Measurements from ENCODE around the gene COX6B1.
"Not testable (repeated sequence)": the region's sequence is repeated elsewhere in the genome, so short reads cannot be mapped to it uniquely, and the experiment has no call there.

Gene COX6B1

GRCh38 chr19:35648017-35648961, at the start of gene COX6B1:
Gene COX6B1 (plus strand): TSS chr19:35648323. CDS start chr19:35651244, 2,921 bp downstream.
- peak; percentile 89 for DNase-seq (ENCODE audit: low spot score)

DNA sequence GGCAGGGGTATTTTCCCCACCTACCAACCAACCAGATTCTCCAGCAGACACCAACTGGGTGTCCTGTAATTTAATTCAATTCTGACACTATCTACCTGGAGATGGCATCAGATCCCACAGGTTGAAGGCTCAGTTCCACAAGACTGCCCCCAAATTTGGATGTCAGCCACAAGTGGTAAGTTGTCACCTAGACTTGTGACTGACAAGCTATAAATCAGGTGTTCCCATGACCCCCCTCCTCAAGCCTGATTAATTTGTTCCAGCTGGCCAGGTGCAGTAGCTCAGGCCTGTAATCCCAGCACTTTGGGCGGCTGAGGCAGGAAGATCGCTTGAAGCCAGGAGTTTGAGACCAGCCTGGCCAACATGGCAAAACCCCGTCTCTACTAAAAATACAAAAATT, 46.2 kb upstream of the COX6B1 start:
- DNase-seq (ENCODE audit: low spot score), result no peak

- not testable (repeated sequence) for DNase-seq (ENCODE audit: low spot score)
Measured at GRCh38 chr19:35604436-35604835, 43.7 kb upstream of the COX6B1 start.

DNA sequence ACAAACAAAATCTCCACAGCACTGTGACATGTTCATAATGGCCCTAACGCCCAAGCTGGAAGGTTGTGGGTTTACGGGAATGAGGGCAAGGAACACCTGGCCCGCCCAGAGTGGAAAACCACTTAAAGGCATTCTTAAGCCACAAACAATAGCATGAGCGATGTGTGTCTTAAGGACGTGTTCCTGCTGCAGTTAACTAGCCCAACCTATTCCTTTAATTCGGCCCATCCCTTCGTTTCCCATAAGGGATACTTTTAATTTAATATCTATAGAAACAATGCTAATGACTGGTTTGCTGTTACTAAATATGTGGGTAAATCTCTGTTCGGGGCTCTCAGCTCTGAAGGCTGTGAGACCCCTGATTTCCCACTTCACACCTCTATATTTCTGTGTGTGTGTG, 41.0 kb upstream of the COX6B1 start:
- DNase-seq (ENCODE audit: low spot score), result not testable (repeated sequence)

- DNase-seq (ENCODE audit: low spot score), result no peak
Measured at GRCh38 chr19:35607661-35608060, 40.5 kb upstream of the COX6B1 start.

GRCh38 chr19:35608251-35608650, 39.9 kb upstream of the COX6B1 start:
- no peak for DNase-seq (ENCODE audit: low spot score)

GRCh38 chr19:35609851-35610353, 38.2 kb upstream of the COX6B1 start:
- DNase-seq (ENCODE audit: low spot score), result no peak

DNA sequence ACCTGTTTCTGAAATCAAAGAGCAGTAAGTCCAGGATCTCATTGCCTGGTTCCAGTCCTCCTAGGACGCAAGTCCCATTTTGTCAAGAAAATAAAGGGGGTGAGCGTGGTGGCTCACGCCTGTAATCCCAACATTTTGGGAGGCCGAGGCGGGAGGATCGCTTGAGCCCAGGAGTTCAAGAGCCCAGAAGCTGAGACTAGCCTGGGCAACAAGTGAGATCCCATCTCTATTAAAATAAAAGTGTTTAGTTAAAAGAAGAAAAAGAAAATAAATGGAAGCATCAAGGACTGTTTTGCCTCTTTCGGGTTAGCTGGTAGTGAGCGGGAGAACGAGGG, 35.9 kb upstream of the COX6B1 start:
- DNase-seq (ENCODE audit: low spot score), result no peak

- peak; percentile 97 for DNase-seq (ENCODE audit: low spot score)
Measured at GRCh38 chr19:35612559-35613321, 35.4 kb upstream of the COX6B1 start, which contains the start of gene HAUS5. Gene HAUS5 (plus strand): TSS chr19:35612735. CDS start chr19:35612795, 60 bp downstream.

GRCh38 chr19:35613574-35613973, 34.5 kb upstream of the COX6B1 start:
- DNase-seq (ENCODE audit: low spot score), result no peak

- no peak for DNase-seq (ENCODE audit: low spot score)
Measured at GRCh38 chr19:35615036-35615435, 33.1 kb upstream of the COX6B1 start.

DNA sequence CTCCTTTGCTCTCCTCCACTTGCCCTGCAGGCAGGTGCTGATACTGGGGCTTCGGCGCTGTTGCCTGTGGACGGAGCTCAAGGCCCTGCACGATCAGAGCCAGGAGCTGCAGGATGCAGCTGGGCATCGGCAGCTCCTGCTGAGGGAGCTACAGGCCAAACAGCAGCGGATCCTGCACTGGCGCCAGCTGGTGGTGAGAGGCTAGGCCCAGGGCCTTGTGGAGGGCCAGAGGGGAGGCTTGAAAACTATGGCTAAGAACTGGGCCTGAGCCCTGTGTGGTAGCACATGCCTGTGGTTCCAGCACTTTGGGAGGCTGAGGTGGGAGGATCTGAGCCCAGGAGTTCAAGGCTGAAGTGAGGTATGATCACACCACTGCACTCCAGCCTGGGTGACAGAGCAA, 29.3 kb upstream of the COX6B1 start:
- no peak for DNase-seq (ENCODE audit: low spot score)

GRCh38 chr19:35619290-35619923, 28.7 kb upstream of the COX6B1 start:
- DNase-seq (ENCODE audit: low spot score), result no peak

GRCh38 chr19:35620001-35620400, 28.1 kb upstream of the COX6B1 start:
- no peak for DNase-seq (ENCODE audit: low spot score)

GRCh38 chr19:35621708-35622107, 26.4 kb upstream of the COX6B1 start:
- DNase-seq (ENCODE audit: low spot score), result no peak

- DNase-seq (ENCODE audit: low spot score), result no peak
Measured at GRCh38 chr19:35622750-35623149, 25.4 kb upstream of the COX6B1 start.

DNA sequence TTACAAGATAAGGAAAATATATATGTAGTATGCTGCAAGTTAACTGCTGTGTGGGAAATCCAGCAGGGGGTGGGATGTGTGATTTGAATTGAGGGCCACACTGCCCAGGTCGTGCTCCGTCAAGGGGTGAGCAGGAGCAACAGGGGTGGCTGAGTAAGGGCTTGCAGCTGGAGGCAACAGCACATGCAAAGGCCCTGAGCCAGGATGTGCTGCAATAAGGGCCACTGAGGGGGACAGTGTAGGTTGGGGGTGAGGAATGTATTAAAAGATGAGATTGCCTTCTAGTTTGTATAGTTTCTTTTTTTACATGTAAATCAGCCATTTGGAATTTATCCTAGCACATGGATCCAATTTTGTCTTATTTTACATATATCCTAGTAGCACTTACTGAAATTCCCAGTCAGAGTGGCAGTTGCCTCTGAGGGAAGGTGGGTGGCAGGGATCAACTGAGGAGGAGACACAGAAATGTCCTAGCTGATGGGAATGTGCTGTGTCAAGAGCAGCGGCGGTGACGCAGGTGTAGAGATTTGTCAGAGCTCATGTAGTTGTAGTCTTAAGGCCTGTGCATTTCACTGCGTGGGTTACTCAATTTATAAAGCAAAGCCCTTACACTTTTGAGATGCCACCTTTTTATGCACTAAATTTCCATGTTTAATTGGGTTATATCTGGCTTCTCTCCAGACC, 24.7 kb upstream of the COX6B1 start:
- no peak for DNase-seq (ENCODE audit: low spot score)

DNA sequence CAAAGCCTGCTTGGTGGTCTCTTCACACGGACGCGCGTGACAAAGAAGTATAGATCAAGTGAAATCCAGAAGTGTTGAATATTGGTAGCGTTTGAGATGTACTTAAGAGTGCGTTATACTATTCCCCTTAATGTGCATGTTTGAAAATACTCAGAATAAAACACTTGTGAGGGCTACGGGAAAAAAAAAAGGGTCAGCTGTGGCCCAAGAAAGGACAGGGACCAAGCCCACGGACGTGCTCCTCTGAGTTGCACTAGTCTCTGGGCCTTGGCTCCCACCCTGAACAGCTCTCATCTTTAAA, 19.9 kb upstream of the COX6B1 start:
- no peak for DNase-seq (ENCODE audit: low spot score)

DNA sequence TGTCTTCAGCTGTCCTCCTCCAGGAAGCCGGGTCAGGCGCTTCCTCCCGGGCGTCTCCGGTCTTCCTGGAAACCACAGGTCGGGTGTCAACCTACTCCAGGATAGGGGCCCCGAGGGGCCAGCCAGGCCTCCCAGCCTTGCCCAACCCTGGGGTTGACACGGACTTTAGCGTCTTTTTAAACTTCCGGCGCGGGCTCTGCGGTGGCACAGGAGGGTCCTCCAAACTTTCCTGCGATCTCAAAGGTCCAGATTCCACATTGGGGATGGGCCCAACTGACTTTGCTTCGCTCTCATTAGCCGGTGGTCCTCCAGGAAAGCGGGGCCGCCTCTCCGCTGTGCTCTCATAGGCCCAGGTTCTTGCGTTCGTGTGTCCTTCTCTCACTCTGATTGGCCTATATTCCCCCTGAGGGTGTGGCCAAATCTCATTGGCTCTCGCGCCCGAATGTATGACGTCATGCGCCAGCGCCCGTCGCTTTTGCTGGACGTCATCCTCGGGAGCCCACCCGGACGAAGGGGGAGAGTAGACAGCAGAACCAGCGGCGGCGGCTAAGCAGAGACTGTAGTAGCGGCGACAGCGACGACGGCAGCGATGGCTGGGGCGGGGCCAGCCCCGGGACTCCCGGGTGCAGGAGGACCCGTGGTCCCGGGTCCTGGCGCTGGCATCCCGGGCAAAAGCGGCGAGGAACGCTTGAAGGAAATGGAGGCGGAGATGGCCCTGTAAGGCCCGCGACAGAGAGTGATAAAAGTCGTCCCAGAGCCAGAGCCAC, 19.4 kb upstream of the COX6B1 start, which contains the start of gene RBM42:
RBM42 (plus strand) TSS at position 472 of the 767 bp plus-strand sequence; CDS start at position 590, 118 bp downstream.
- DNase-seq (ENCODE audit: low spot score), result peak; percentile 99

GRCh38 chr19:35629332-35629633, 18.8 kb upstream of the COX6B1 start:
- DNase-seq (ENCODE audit: low spot score), result no peak
